Measurements from ENCODE around the gene HMX1.

- TF ChIP-seq CTCF (conservative IDR thresholded peaks at IDR 0.05; ENCODE audit: low read depth in 2 of 2) = no peak
- no peak for TF ChIP-seq EZH2 (IDR thresholded peaks at IDR 0.05; ENCODE audit: low read depth, unreplicated experiment)
Observed at GRCh38 chr4:8844976-8845690, 26.5 kb downstream of the HMX1 start.
